OCI-LY3 (cell line): Measurements from ENCODE around the gene DESI1.

Experiments used
- CTCF ChIP-seq: fragments of 200-600, 300-600 bp; sonication (generic); IDR thresholded peaks from 2 replicates; pipeline ENCODE4 v1.5.1; 2014; ENCODE audit warnings: antibody characterized with exemption, low read length, low read depth
- EZH2phosphoT487 ChIP-seq: fragments of 200-600 bp; shearing (Covaris generic); IDR thresholded peaks from 2 replicates; pipeline ENCODE4 v1.6.1; 2018; ENCODE audit warnings: antibody characterized with exemption, mixed run types, low read depth

- no peak for TF ChIP-seq CTCF
- no peak for TF ChIP-seq EZH2phosphoT487
These were observed 17.3 kb upstream of the DESI1 start for GRCh38 chr22:41638124-41638523.
